DND-41 (cell line): ENCODE data around the gene MAN2B2.

Experiments
- ATAC-seq: fragments of 200-7000 bp; cut with Tn5 transposase; 3 replicates; pipeline ENCODE4 v1.9.1; 2021; ENCODE audit warnings: low read depth; ENCODE audit not compliant: insufficient read depth
- DNase-seq: peaks from one replicate; pipeline ENCODE4 v3.0.0-alpha.2; 2020
- H2AFZ ChIP-seq: 2 replicates; pipeline ENCODE4 v1.6.0; 2012; ENCODE audit warnings: low read depth, low read length
- H3K27ac ChIP-seq: 2 replicates; pipeline ENCODE4 v1.5.1; 2012; ENCODE audit warnings: low read length, inconsistent platforms
- H3K27me3 ChIP-seq: fragments of 200-600 bp; sonication (generic); 2 replicates; pipeline ENCODE4 v1.6.0; 2012; ENCODE audit warnings: low read length, mild to moderate bottlenecking, inconsistent platforms; ENCODE audit not compliant: insufficient read depth, poor library complexity
- H3K36me3 ChIP-seq: 2 replicates; pipeline ENCODE4 v1.5.1; 2012; ENCODE audit warnings: low read length, inconsistent platforms; ENCODE audit not compliant: insufficient read depth
- H3K4me1 ChIP-seq: 2 replicates; pipeline ENCODE4 v1.5.1; 2012; ENCODE audit warnings: mild to moderate bottlenecking, low read length; ENCODE audit not compliant: insufficient read depth
- H3K4me2 ChIP-seq: 2 replicates; pipeline ENCODE4 v1.6.0; 2012; ENCODE audit warnings: mild to moderate bottlenecking, moderate library complexity, low read length, inconsistent platforms; ENCODE audit not compliant: insufficient read depth
- H3K4me3 ChIP-seq, 2 experiments: fragments of 200-600 bp in 1 of 2; shearing (Covaris generic) in 1 of 2; 2 replicates each; pipeline ENCODE4 v1.5.1; 2012 to 2016; ENCODE audit warnings: inconsistent platforms in 2 of 2, low read length in 2 of 2, mild to moderate bottlenecking in 2 of 2, low read depth in 1 of 2, moderate library complexity in 1 of 2
- H3K79me2 ChIP-seq: 2 replicates; pipeline ENCODE4 v1.6.0; 2012; ENCODE audit warnings: low read length, inconsistent platforms; ENCODE audit not compliant: insufficient read depth
- H3K9ac ChIP-seq: 2 replicates; pipeline ENCODE4 v1.6.0; 2012; ENCODE audit warnings: low read depth, mild to moderate bottlenecking, inconsistent platforms, low read length, moderate library complexity
- H3K9me3 ChIP-seq: 2 replicates; pipeline ENCODE4 v1.5.1; 2012; ENCODE audit warnings: low read length, moderate library complexity, mild to moderate bottlenecking, inconsistent platforms; ENCODE audit not compliant: insufficient read depth, severe bottlenecking
- H4K20me1 ChIP-seq: 2 replicates; pipeline ENCODE4 v1.6.0; 2012; ENCODE audit warnings: low read length; ENCODE audit not compliant: insufficient read depth
- EZH2 ChIP-seq: IDR thresholded peaks from 3 replicates; pipeline ENCODE4 v1.6.1; 2012; ENCODE audit warnings: borderline replicate concordance, low read depth, mild to moderate bottlenecking, moderate library complexity, low read length, inconsistent platforms; ENCODE audit not compliant: severe bottlenecking
- TF ChIP-seq, protein P1 (sequence below): IDR thresholded peaks from 2 replicates; pipeline ENCODE4 v1.5.1; 2012; ENCODE audit warnings: borderline replicate concordance, low read length, moderate library complexity, mild to moderate bottlenecking; ENCODE audit not compliant: poor library complexity, severe bottlenecking; ENCODE audit errors: extremely low read depth

The MAN2B2 gene

DNA sequence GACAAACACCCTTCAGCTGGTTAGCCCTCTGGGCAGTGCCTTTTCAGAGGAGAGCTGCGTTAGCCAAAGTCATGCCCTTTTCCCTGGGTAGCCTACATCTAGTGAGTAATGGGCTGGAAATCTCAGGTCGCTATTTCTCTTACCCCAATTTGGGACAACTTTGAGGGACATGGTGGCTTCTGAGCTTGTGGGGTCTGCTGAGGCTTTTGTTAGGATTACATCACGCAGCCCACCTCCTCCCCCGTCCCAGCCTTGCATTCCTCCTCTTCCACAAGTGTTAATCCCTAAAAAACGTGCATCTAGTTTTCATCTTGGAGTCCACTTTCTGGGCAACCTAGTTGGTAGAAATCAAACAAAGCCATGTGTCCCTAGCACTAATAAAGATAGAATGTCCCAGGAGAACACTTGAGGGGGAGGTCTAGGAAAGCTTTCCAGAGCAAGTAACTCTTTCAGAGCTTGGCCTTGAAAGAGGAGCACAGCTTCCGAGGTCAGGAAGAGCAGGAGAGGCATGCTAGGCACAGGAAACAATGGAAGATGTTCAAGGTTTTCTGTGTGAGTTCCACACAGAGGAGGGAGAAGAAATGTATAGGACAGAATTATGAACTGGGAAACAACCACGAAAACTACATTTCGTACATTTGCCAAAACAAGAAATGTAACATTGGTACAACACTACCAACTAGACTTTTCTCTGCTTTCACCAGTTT, 68.3 kb downstream of the MAN2B2 start:
- Histone ChIP-seq H3K9ac (no peak overlapping the region), H3K36me3 (peaks cover 33% of the 10 kb centered on the region), H4K20me1 (peaks cover 25% of the 10 kb centered on the region), H2AFZ (no peak overlapping the region), H3K27me3 (no peaks in the 10 kb centered on the region), H3K4me3 (peak overlapping the region in 1 of 2 experiments; percentile 3; a peak in 1 of 4 replicates), H3K27ac (no peak overlapping the region), H3K4me1 (peaks cover 35% of the 10 kb centered on the region), H3K9me3 (no peaks in the 10 kb centered on the region), H3K4me2 (peak overlapping the region; percentile 79; the same call in 1 of the 2 replicates), H3K79me2 (peaks cover 44% of the 10 kb centered on the region)
- DNase-seq (no peak), ATAC-seq (no peak)
- TF ChIP-seq, protein P1, sequence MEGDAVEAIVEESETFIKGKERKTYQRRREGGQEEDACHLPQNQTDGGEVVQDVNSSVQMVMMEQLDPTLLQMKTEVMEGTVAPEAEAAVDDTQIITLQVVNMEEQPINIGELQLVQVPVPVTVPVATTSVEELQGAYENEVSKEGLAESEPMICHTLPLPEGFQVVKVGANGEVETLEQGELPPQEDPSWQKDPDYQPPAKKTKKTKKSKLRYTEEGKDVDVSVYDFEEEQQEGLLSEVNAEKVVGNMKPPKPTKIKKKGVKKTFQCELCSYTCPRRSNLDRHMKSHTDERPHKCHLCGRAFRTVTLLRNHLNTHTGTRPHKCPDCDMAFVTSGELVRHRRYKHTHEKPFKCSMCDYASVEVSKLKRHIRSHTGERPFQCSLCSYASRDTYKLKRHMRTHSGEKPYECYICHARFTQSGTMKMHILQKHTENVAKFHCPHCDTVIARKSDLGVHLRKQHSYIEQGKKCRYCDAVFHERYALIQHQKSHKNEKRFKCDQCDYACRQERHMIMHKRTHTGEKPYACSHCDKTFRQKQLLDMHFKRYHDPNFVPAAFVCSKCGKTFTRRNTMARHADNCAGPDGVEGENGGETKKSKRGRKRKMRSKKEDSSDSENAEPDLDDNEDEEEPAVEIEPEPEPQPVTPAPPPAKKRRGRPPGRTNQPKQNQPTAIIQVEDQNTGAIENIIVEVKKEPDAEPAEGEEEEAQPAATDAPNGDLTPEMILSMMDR: no peak
- no peak for TF ChIP-seq EZH2

DNA sequence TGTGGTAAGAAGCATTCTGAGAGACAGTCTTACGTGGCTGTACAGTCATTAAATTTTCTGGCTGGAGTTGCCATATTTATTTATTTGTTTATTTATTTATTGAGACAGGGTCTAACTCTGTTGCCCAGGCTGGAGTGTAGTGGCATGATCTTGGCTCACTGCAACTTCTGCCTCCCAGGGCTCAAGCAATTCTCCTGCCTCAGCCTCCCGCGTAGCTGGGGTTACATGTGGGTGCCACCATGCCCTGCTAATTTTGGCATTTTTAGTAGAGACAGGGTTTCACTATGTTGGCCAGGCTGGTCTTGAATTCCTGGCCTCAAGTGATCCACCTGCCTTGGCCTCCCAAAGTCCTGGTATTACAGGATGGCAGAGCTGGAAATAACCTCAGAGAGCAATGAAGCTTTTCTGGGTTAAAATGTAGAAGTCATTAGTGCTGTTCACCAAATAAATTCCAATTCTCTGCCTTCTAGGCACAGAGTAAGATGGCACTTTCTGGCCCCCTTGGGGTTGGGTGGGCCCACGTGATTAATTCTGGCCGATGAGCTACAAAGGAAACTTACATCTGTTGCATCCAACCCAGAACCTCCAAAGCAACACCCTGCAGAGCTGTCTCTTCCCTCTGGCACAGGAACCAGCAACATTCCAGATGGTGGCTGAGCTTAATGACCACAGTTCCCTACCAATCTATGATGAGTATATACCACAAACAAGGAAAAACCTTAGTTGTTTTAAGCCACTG, 70.0 kb downstream of the MAN2B2 start:
- Histone ChIP-seq H3K4me3 (no peak overlapping the region), H3K79me2 (peaks cover 30% of the 10 kb centered on the region), H4K20me1 (peaks cover 25% of the 10 kb centered on the region), H3K4me2 (no peak overlapping the region), H3K9ac (no peak overlapping the region), H3K9me3 (no peaks in the 10 kb centered on the region), H3K27ac (no peak overlapping the region), H2AFZ (no peak overlapping the region), H3K36me3 (peaks cover 33% of the 10 kb centered on the region), H3K27me3 (no peaks in the 10 kb centered on the region), H3K4me1 (peaks cover 24% of the 10 kb centered on the region)
- ATAC-seq (no peak), DNase-seq (no peak)
- TF ChIP-seq EZH2: no peak
- TF ChIP-seq, protein P1: no peak

DNA sequence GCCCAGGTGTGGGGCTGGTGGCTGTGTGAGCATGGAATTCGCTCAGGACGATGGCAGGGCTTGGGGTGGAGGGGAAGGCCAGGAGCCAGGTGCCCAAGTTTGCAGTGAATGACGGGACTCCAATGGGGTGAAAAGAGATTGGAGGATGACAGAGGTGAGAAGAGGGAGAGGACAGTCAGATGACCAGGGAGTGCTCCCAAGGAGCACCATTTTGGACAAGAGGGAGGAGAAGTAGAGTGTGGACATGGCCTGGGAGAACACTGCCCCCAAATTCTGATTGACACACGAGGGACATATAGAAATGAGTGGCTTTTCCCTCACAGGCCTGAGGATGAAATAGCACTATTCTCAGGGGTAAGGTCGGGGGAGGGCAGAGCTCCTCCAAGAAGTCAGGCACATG, 72.2 kb downstream of the MAN2B2 start:
- DNase-seq (no peak), ATAC-seq (no peak)
- H3K4me1 ChIP-seq: peaks cover 13% of the 10 kb centered on the region
- H3K9ac ChIP-seq: no peak overlapping the region
- no peak overlapping the region for H3K4me2 ChIP-seq
- no peak overlapping the region for H2AFZ ChIP-seq
- peaks cover 18% of the 10 kb centered on the region for H3K36me3 ChIP-seq
- peaks cover 10% of the 10 kb centered on the region for H3K79me2 ChIP-seq
- no peak overlapping the region for H3K27ac ChIP-seq
- peaks cover 9% of the 10 kb centered on the region for H4K20me1 ChIP-seq
- no peak for TF ChIP-seq EZH2
- TF ChIP-seq, protein P1: no peak
- H3K27me3 ChIP-seq: no peaks in the 10 kb centered on the region
- H3K9me3 ChIP-seq: no peaks in the 10 kb centered on the region
- H3K4me3 ChIP-seq: no peak overlapping the region
